Natural killer cell (primary cell): ENCODE measurements around the gene CA14. TPM values are rescaled to one million over a fixed set of nuclear protein-coding genes. Genes with fewer than 3 reads are reported as not detected.

Experiments used
- ATAC-seq, 3 donors: fragments of 150-1000 bp in 2 of 3; fragments of 200-7000 bp in 1 of 3; cut with Tn5 transposase; 1 replicate in 1 of 3; 2 replicates in 2 of 3; pipeline ENCODE4 v1.10.0; 2021; ENCODE audit warnings: mild to moderate bottlenecking in 2 of 3, moderate library complexity in 2 of 3
- DNase-seq, 2 donors: peaks; one replicate each; pipeline versions ENCODE4 v3.0.0 to v3.0.0-alpha.2; 2013 to 2021; ENCODE audit warnings: mixed read lengths in 1 of 2
- H3K27ac ChIP-seq: one replicate; pipeline ENCODE4 v1.5.1; 2013; ENCODE audit warnings: mild to moderate bottlenecking, low read length
- H3K27me3 ChIP-seq: one replicate; pipeline ENCODE4 v1.6.1; 2013; ENCODE audit warnings: low read length; ENCODE audit not compliant: control insufficient read depth, insufficient read depth
- H3K36me3 ChIP-seq: one replicate; pipeline ENCODE4 v1.6.1; 2013; ENCODE audit warnings: low read length; ENCODE audit not compliant: control insufficient read depth, insufficient read depth
- H3K4me1 ChIP-seq: one replicate; pipeline ENCODE4 v1.6.1; 2013; ENCODE audit warnings: low read length; ENCODE audit not compliant: control insufficient read depth, insufficient read depth
- H3K4me3 ChIP-seq: one replicate; pipeline ENCODE4 v1.5.1; 2013; ENCODE audit warnings: low read length
- H3K9me3 ChIP-seq: one replicate; pipeline ENCODE4 v1.6.1; 2013; ENCODE audit warnings: low read length; ENCODE audit not compliant: control insufficient read depth, insufficient read depth
- H3K27ac Mint-ChIP-seq, 2 donors: one replicate each; pipeline ENCODE4 v1.8.0; 2022; ENCODE audit warnings: mild to moderate bottlenecking in 2 of 2, mixed read lengths in 2 of 2, moderate library complexity in 1 of 2
- H3K27me3 Mint-ChIP-seq, 2 donors: one replicate each; pipeline ENCODE4 v1.8.0; 2022; ENCODE audit warnings: low read depth in 2 of 2, mixed read lengths in 2 of 2
- H3K36me3 Mint-ChIP-seq: one replicate; pipeline ENCODE4 v1.8.0; 2022; ENCODE audit warnings: mixed read lengths
- H3K4me1 Mint-ChIP-seq, 2 donors: one replicate each; pipeline ENCODE4 v1.8.0; 2022; ENCODE audit warnings: mixed read lengths in 2 of 2
- H3K4me3 Mint-ChIP-seq: one replicate; pipeline ENCODE4 v1.8.0; 2022; ENCODE audit warnings: mild to moderate bottlenecking, moderate library complexity, mixed read lengths
- H3K9me3 Mint-ChIP-seq, 2 donors: one replicate each; pipeline ENCODE4 v1.8.0; 2022; ENCODE audit warnings: mixed read lengths in 2 of 2
- WGBS: methylation state at CpG from one replicate; pipeline ENCODE4 v1.1.7; 2013; ENCODE audit warnings: missing lambda C conversion rate; ENCODE audit not compliant: insufficient coverage; 5-methylcytosine and 5-hydroxymethylcytosine counted together
- intact Hi-C: fragments of 100-400 bp; cut with micrococcal nuclease; formaldehyde crosslinking; loops from one replicate; pipeline ENCODE4 v1.14.2; 2022
- total RNA-seq, 4 donors: library from RNA; stranded (reverse); fragments of 120-200 nt in 1 of 4; gene quantifications; one replicate each; pipeline versions ENCODE4 v1.2.3 to v1.2.4, GENCODE V29; 2013 to 2022
- TF ChIP-seq, protein P1 (sequence below): fragments of 200-600 bp; IDR thresholded peaks from one replicate; pipeline ENCODE4 v1.8.0; 2022; ENCODE audit warnings: antibody characterized with exemption

The CA14 gene
- total RNA-seq, 3 donors from 2014 or later (not counting 1 experiment from before 2014, with no cell fraction given): not detected

DNA sequence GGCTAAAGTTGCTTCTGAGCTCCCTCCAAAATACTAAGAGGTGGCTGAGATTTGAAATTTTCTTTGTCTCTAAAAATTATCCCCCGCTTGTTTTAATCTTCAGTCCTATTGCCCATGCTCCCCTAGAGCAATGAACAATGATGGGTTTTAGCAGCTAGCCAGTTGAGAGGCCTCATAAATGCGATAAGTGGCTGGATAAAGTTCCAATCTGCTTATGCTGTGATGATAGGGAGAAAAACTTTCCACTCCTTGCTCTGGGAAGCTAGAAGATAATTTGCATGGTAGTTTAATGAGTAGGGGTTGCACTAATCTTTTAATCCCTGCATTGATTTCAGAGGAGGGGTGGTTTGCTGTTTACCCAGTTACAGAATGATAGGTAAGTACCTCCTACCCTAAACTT, 54.2 kb downstream of the CA14 start:
- 83% methylated on average over 1 of the region's 2 CpGs for WGBS
- Histone ChIP-seq H3K27ac (no peak overlapping the region), H3K4me3 (no peak overlapping the region), H3K9me3 (no peaks in the 10 kb centered on the region), H3K4me1 (no peaks in the 10 kb centered on the region), H3K36me3 (peaks cover 8% of the 10 kb centered on the region), H3K27me3 (no peaks in the 10 kb centered on the region)
- Mint-ChIP-seq H3K36me3 (no peaks in the 10 kb centered on the region), H3K9me3 (no peaks in the 10 kb centered on the region), H3K4me1 (no peaks in the 10 kb centered on the region), H3K27ac (no peak overlapping the region), H3K27me3 (peaks cover 0 to 4% of the 10 kb centered on the region in 2 donors), H3K4me3 (no peak overlapping the region)
- intact Hi-C loops: no loop called here
- ATAC-seq (no peak), DNase-seq (no peak)
- TF ChIP-seq, protein P1, sequence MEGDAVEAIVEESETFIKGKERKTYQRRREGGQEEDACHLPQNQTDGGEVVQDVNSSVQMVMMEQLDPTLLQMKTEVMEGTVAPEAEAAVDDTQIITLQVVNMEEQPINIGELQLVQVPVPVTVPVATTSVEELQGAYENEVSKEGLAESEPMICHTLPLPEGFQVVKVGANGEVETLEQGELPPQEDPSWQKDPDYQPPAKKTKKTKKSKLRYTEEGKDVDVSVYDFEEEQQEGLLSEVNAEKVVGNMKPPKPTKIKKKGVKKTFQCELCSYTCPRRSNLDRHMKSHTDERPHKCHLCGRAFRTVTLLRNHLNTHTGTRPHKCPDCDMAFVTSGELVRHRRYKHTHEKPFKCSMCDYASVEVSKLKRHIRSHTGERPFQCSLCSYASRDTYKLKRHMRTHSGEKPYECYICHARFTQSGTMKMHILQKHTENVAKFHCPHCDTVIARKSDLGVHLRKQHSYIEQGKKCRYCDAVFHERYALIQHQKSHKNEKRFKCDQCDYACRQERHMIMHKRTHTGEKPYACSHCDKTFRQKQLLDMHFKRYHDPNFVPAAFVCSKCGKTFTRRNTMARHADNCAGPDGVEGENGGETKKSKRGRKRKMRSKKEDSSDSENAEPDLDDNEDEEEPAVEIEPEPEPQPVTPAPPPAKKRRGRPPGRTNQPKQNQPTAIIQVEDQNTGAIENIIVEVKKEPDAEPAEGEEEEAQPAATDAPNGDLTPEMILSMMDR: no peak

Other genes with a start within 250 kb of the CA14 start
- gene OTUD7B, start 247.0 kb upstream of the CA14 start, total RNA-seq: 10 to 100 TPM; 10.6 to 19.6 (median 12.3) TPM
- 10 to 100 TPM; 28.8 to 41.1 (median 33.0) TPM for gene VPS45, start 190.0 kb upstream of the CA14 start, total RNA-seq
- 10 to 100 TPM; 53.3 to 73.8 (median 64.6) TPM for gene PLEKHO1, start 107.9 kb upstream of the CA14 start, total RNA-seq
- gene ANP32E, start 21.7 kb upstream of the CA14 start, total RNA-seq: 10 to 100 TPM; 50.7 to 56.9 (median 55.2) TPM
- 100 to 1,000 TPM; 133 to 153 (median 143) TPM for gene APH1A, start 11.2 kb downstream of the CA14 start, total RNA-seq
- gene C1orf54, start 15.0 kb downstream of the CA14 start, total RNA-seq: 1 to 10 TPM in 2 of 3 donors, under 1 TPM in 1; 0.97 to 3.7 (median 1.6) TPM
- gene CIART, start 24.8 kb downstream of the CA14 start, total RNA-seq: 1 to 10 TPM in 2 of 3 donors, under 1 TPM in 1; 0.33 to 2.4 (median 1.9) TPM
- gene MRPS21, start 36.1 kb downstream of the CA14 start, total RNA-seq: 10 to 100 TPM; 40.9 to 50.9 (median 42.2) TPM
- 100 to 1,000 TPM; 122 to 156 (median 148) TPM for gene PRPF3, start 63.8 kb downstream of the CA14 start, total RNA-seq
- 10 to 100 TPM; 30.3 to 38.8 (median 34.0) TPM for gene RPRD2, start 106.4 kb downstream of the CA14 start, total RNA-seq
- gene TARS2, start 229.6 kb downstream of the CA14 start, total RNA-seq: 10 to 100 TPM; 34.7 to 50.0 (median 44.9) TPM